RWPE1 (cell line): ENCODE measurements around the gene GABRA5.

ENCODE experiments used
- CTCF ChIA-PET: fragments of 350-600 bp; sonication (Branson Sonifier 250); formaldehyde crosslinking; extraction: SDS; loops from one replicate; lab custom pipeline; 2021; lab: Yijun Ruan, JAX
- POLR2A ChIA-PET: fragments of 400-600 bp; formaldehyde crosslinking; extraction: SDS; loops from one replicate; lab custom pipeline; 2020; ENCODE audit warnings: antibody characterized with exemption; ENCODE audit not compliant: low non-redundant PET; lab: Yijun Ruan, JAX
- DNase-seq: peaks from one replicate; pipeline ENCODE4 v3.0.0; 2012; ENCODE audit warnings: low spot score
- H3K27ac ChIP-seq: fragments of 450-650 bp; 2 replicates; pipeline ENCODE4 v1.5.1; 2017
- TF ChIP-seq, protein P1 (sequence below): fragments of 450-650 bp; conservative IDR thresholded peaks from 2 replicates; pipeline ENCODE4 v1.5.1; 2017; ENCODE audit warnings: low read depth, mild to moderate bottlenecking

The GABRA5 gene

GRCh38 chr15:26890451-26890850 is 23.6 kb downstream of the GABRA5 start:
- TF ChIP-seq, protein P1, sequence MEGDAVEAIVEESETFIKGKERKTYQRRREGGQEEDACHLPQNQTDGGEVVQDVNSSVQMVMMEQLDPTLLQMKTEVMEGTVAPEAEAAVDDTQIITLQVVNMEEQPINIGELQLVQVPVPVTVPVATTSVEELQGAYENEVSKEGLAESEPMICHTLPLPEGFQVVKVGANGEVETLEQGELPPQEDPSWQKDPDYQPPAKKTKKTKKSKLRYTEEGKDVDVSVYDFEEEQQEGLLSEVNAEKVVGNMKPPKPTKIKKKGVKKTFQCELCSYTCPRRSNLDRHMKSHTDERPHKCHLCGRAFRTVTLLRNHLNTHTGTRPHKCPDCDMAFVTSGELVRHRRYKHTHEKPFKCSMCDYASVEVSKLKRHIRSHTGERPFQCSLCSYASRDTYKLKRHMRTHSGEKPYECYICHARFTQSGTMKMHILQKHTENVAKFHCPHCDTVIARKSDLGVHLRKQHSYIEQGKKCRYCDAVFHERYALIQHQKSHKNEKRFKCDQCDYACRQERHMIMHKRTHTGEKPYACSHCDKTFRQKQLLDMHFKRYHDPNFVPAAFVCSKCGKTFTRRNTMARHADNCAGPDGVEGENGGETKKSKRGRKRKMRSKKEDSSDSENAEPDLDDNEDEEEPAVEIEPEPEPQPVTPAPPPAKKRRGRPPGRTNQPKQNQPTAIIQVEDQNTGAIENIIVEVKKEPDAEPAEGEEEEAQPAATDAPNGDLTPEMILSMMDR: no peak
- ChIA-PET CTCF (interaction anchor here (0.6 to 0.7 kb wide), 2 partner anchors 83 to 1234 kb away, joined by 3 read pairs; no protein-coding TSS in a partner anchor), POLR2A (no interaction called here)
- no peak for DNase-seq
- H3K27ac ChIP-seq: no peak overlapping the region

DNA sequence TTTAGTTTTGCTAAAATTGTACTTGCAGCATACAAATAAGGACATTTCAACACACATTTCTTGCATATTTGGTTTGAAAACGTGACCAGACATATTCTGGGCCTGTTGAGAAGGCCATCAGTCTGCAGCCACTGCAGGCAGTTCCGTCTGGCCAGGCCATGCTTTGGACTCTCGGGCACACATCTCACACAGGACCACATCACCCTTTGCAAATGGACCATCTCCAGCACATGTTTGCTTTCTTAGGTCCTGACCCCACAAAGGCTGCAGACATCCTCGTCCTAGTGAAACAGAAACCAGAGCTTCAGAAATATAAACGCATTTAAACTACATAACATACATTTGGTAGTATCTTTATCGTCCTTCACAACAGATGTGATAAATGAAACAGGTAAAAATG is 24.1 kb downstream of the GABRA5 start:
- no peak overlapping the region for H3K27ac ChIP-seq
- TF ChIP-seq, protein P1: no peak
- no peak for DNase-seq
- ChIA-PET POLR2A (no interaction called here), CTCF (interaction anchor here (0.5 to 1.1 kb wide), 5 partner anchors 45 to 1233 kb away, joined by 3 to 5 read pairs (median 3); no protein-coding TSS in a partner anchor)

- CTCF ChIA-PET: interaction anchor here (0.5 to 1.1 kb wide), 4 partner anchors 45 to 1232 kb away, joined by 3 to 5 read pairs (median 3); no protein-coding TSS in a partner anchor
- no peak overlapping the region for H3K27ac ChIP-seq
- TF ChIP-seq, protein P1: peak; percentile 84
Observed at GRCh38 chr15:26891448-26892181, 24.8 kb downstream of the GABRA5 start.

DNA sequence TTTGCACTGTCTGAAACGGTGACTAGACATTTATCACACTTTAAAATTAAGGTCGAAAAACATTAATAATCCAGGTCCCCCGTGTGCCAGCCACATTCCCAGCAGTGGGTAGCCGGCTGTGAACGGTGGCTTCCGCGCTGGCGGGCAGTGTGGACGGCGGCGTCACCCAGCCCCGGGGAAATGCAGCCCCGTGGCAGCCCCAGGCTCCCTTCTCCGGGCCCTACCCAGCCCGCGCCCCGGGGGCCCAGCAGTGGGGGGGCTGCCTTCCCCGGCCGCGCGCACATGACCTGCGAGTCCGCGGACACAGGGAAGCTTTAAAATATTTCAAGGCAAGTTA is 25.3 kb downstream of the GABRA5 start:
- ChIA-PET POLR2A (no interaction called here), CTCF (interaction anchor here (0.5 kb wide), 1 partner anchor 1248 kb away, joined by 3 read pairs; no protein-coding TSS in a partner anchor)
- no peak for DNase-seq
- H3K27ac ChIP-seq: no peak overlapping the region
- TF ChIP-seq, protein P1: no peak

More at GRCh38 chr15:26891448-26892181, 24.8 kb downstream of the GABRA5 start:
- peak; percentile 36 for DNase-seq
- POLR2A ChIA-PET: interaction anchor here (0.5 kb wide), 1 partner anchor 13 kb away, joined by 3 read pairs; no protein-coding TSS in a partner anchor

- ChIA-PET CTCF (interaction anchor here (0.5 kb wide), 1 partner anchor 1249 kb away, joined by 3 read pairs; no protein-coding TSS in a partner anchor), POLR2A (no interaction called here)
- H3K27ac ChIP-seq: no peak overlapping the region
- DNase-seq: no peak
- TF ChIP-seq, protein P1: no peak
Observed at GRCh38 chr15:26892678-26893077, 25.8 kb downstream of the GABRA5 start.

GRCh38 chr15:26893351-26894065 is 26.6 kb downstream of the GABRA5 start:
- TF ChIP-seq, protein P1: no peak
- H3K27ac ChIP-seq: no peak overlapping the region
- POLR2A ChIA-PET: no interaction called here
- CTCF ChIA-PET: no interaction called here
- no peak for DNase-seq
